AG10803 (cell line): Measurements from ENCODE around the gene ZSCAN22.
A peak's percentile ranks its signal among the peaks of the same experiment; 100 is the strongest.

Experiments
- DNase-seq: peaks from one replicate; pipeline ENCODE4 v3.0.0; 2010; ENCODE audit warnings: low read depth
- H3K4me3 ChIP-seq: 2 replicates; pipeline ENCODE4 v1.5.1; 2011; ENCODE audit warnings: mild to moderate bottlenecking, low read length, control low read depth
- CTCF ChIP-seq: conservative IDR thresholded peaks from 2 replicates; pipeline ENCODE4 v1.5.1; 2011; ENCODE audit warnings: mild to moderate bottlenecking, low read length, control low read depth, inconsistent platforms

Gene ZSCAN22

GRCh38 chr19:58387338-58388174 lies 60.8 kb downstream of the ZSCAN22 start:
- H3K4me3 ChIP-seq: peak overlapping the region; percentile 94
- DNase-seq: no peak
- TF ChIP-seq CTCF: no peak

- TF ChIP-seq CTCF: no peak
- H3K4me3 ChIP-seq: peak overlapping the region; percentile 94
- DNase-seq: no peak
Measured at GRCh38 chr19:58388175-58388526, 61.4 kb downstream of the ZSCAN22 start.
